ENCODE data around the gene GMEB2.

DNA sequence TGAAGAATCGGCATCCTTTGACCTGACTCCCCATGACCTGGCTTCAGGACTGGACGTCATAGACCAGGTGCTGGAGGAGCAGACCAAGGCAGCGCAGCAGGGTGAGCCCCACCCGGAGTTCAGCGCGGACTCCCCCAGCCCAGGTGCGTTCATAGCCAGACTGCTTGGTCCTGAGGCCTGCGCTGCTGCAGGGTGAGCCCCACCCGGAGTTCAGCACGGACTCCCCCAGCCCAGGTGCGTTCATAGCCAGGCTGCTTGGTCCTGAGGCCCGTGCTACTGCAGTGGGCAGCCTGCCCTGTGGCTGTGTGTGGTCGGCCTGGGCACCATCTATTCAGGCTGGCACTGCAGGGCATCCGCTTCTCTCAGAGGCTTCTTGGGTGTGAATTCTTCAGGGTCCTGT lies 47.0 kb upstream of the GMEB2 start:
- no peak for TF ChIP-seq POLR2A (IDR thresholded peaks at IDR 0.05)
- TF ChIP-seq, protein P1, sequence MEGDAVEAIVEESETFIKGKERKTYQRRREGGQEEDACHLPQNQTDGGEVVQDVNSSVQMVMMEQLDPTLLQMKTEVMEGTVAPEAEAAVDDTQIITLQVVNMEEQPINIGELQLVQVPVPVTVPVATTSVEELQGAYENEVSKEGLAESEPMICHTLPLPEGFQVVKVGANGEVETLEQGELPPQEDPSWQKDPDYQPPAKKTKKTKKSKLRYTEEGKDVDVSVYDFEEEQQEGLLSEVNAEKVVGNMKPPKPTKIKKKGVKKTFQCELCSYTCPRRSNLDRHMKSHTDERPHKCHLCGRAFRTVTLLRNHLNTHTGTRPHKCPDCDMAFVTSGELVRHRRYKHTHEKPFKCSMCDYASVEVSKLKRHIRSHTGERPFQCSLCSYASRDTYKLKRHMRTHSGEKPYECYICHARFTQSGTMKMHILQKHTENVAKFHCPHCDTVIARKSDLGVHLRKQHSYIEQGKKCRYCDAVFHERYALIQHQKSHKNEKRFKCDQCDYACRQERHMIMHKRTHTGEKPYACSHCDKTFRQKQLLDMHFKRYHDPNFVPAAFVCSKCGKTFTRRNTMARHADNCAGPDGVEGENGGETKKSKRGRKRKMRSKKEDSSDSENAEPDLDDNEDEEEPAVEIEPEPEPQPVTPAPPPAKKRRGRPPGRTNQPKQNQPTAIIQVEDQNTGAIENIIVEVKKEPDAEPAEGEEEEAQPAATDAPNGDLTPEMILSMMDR (IDR thresholded peaks at IDR 0.05): no peak

Measured in right lobe of liver (tissue), 4 donors.